Panc1 (cell line): ENCODE data around the gene PRSS27. TPM values are rescaled to one million over a fixed set of nuclear protein-coding genes. Genes with fewer than 3 reads are reported as not detected.

Experiments
- ATAC-seq: fragments of 200-7000 bp; cut with Tn5 transposase; 2 replicates; pipeline ENCODE4 v1.9.1; 2020; ENCODE audit warnings: mild to moderate bottlenecking, moderate library complexity
- BruUV-seq: library from RNA; stranded (reverse); fragments of 400-500 nt; replicated peaks from 2 replicates; lab custom pipeline; 2021; lab: Mats Ljungman, UMichigan
- CTCF ChIA-PET: fragments of 300-600 bp; sonication (Branson Sonifier 250); formaldehyde crosslinking; loops from one replicate; lab custom pipeline; 2022; ENCODE audit warnings: antibody characterized with exemption; lab: Charles Lee
- POLR2A ChIA-PET: fragments of 300-600 bp; sonication (Branson Sonifier 250); formaldehyde crosslinking; loops from one replicate; lab custom pipeline; 2022; ENCODE audit warnings: antibody characterized with exemption; lab: Charles Lee
- DNase-seq: peaks from one replicate; pipeline ENCODE4 v3.0.0-alpha.2; 2010; ENCODE audit warnings: low read depth, low spot score
- H3K27ac ChIP-seq: 2 replicates; pipeline ENCODE4 v1.5.1; 2011; ENCODE audit warnings: mild to moderate bottlenecking, low read length, inconsistent platforms
- H3K27me3 ChIP-seq: fragments of 200-500 bp; sonication (Bioruptor generic); 2 replicates; pipeline ENCODE4 v1.6.0; 2014; ENCODE audit warnings: low read length, inconsistent platforms; ENCODE audit not compliant: control insufficient read depth, insufficient read depth
- H3K36me3 ChIP-seq: fragments of 200-500 bp; sonication (Bioruptor generic); 2 replicates; pipeline ENCODE4 v1.5.1; 2014; ENCODE audit warnings: inconsistent platforms, mild to moderate bottlenecking, low read length, moderate library complexity; ENCODE audit not compliant: control insufficient read depth, insufficient read depth
- H3K4me1 ChIP-seq: 2 replicates; pipeline ENCODE4 v1.5.1; 2011; ENCODE audit warnings: inconsistent platforms, mild to moderate bottlenecking, low read length, moderate library complexity; ENCODE audit not compliant: control insufficient read depth, insufficient read depth
- H3K4me3 ChIP-seq, 2 experiments: 2 replicates each; pipeline ENCODE4 v1.5.1; 2011 to 2012; ENCODE audit warnings: low read depth in 2 of 2, low read length in 2 of 2, mild to moderate bottlenecking in 2 of 2, inconsistent platforms in 1 of 2, moderate library complexity in 1 of 2
- H3K9me3 ChIP-seq: fragments of 200-500 bp; sonication (Bioruptor generic); 2 replicates; pipeline ENCODE4 v1.5.1; 2014; ENCODE audit warnings: low read depth, mild to moderate bottlenecking, inconsistent platforms, low read length, moderate library complexity; ENCODE audit not compliant: control insufficient read depth, insufficient read depth
- POLR2AphosphoS5 ChIP-seq: IDR thresholded peaks from 2 replicates; pipeline ENCODE4 v1.6.1; 2012; ENCODE audit warnings: mild to moderate bottlenecking, low read depth, low read length, moderate library complexity
- SIN3A ChIP-seq: IDR thresholded peaks from 2 replicates; pipeline ENCODE4 v1.6.1; 2012; ENCODE audit warnings: low read depth, mild to moderate bottlenecking, low read length, moderate library complexity, borderline replicate concordance; ENCODE audit not compliant: insufficient read depth
- TCF7L2 ChIP-seq: IDR thresholded peaks from 2 replicates; pipeline ENCODE4 v1.6.1; 2011; ENCODE audit warnings: mild to moderate bottlenecking, low read depth, low read length, inconsistent platforms
- in situ Hi-C: cut with HindIII; loops from 2 replicates; pipeline ENCODE4 v1.10.0; 2016; ENCODE audit warnings: low sequenced_read_pairs, low pct_unique_long_range_greater_than_20kb
- intact Hi-C: fragments of 100-400 bp; cut with micrococcal nuclease; formaldehyde crosslinking; loops from one replicate; pipeline ENCODE4 v1.10.0; 2022; ENCODE audit not compliant: unreplicated experiment
- total RNA-seq: library from RNA; stranded (reverse); gene quantifications from one replicate; pipeline ENCODE4 v1.2.1, GENCODE V29; 2021; ENCODE audit not compliant: unreplicated experiment
- TF ChIP-seq, protein P1 (sequence below): fragments of 450-650 bp; IDR thresholded peaks from 2 replicates; pipeline ENCODE4 v1.5.1; 2017; ENCODE audit warnings: mild to moderate bottlenecking
- TF ChIP-seq, protein P2 (sequence below), 2 experiments: IDR thresholded peaks; 2 replicates each; pipeline ENCODE4 v1.6.1; 2011 to 2012; ENCODE audit warnings: low read depth in 2 of 2, control low read depth in 1 of 2, low read length in 1 of 2, mild to moderate bottlenecking in 1 of 2, moderate library complexity in 1 of 2; ENCODE audit not compliant: insufficient read depth in 1 of 2

The PRSS27 gene
- total RNA-seq, 1 experiment from 2014 or later = 3.3 TPM

DNA sequence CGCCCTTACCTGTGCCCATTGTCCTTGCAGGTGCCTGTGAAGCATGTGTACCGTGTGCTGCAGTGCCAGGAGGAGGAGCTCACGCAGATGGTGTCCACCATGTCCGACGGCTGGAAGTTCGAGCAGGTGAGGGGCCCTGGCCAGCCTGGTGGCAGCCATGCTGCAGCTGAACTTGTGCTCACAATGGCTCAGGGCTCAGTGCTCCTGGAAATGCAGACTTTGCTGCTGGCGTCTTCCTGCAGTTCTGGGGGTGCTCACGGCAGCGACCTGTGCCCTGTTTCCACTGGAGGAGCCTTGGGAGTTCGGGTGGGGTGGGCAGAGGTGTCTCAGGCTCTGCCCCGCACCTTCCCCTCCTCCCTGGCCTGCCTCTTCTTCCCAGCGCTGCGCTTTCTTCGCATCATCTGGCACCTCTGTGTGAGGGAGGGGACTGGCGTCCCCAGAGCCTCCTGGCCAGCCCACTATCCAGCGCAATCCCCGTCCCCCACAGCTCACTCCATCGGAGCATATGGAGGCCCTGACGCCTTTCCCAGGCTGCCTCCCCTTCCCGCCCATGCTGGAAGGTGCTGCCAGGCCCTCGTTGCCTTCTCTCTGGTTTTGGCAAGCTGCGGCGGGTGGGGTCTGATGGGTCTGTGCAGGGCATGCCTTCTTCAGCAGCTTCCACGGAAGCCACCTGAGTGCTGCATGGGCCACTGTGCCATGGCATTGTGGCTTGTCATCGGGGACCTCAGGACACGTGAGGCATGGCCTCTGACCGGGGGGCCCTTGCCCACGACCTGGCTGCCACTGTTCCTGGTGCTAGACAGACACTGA lies 20.0 kb downstream of the PRSS27 start:
- H3K4me3 ChIP-seq = no peak overlapping the region
- peaks cover 3% of the 10 kb centered on the region for H3K36me3 ChIP-seq
- intact Hi-C loops (no loop called here), in situ Hi-C loops (no loop called here)
- DNase-seq (no peak), ATAC-seq (no peak)
- no TSS peak for BruUV-seq
- no peaks in the 10 kb centered on the region for H3K9me3 ChIP-seq
- no peaks in the 10 kb centered on the region for H3K27me3 ChIP-seq
- POLR2A ChIA-PET = no interaction called here
- no peaks in the 10 kb centered on the region for H3K4me1 ChIP-seq
- H3K27ac ChIP-seq = no peak overlapping the region
- CTCF ChIA-PET = no interaction called here
- TF ChIP-seq TCF7L2 = no peak
- TF ChIP-seq POLR2AphosphoS5 = no peak
- TF ChIP-seq, protein P1, sequence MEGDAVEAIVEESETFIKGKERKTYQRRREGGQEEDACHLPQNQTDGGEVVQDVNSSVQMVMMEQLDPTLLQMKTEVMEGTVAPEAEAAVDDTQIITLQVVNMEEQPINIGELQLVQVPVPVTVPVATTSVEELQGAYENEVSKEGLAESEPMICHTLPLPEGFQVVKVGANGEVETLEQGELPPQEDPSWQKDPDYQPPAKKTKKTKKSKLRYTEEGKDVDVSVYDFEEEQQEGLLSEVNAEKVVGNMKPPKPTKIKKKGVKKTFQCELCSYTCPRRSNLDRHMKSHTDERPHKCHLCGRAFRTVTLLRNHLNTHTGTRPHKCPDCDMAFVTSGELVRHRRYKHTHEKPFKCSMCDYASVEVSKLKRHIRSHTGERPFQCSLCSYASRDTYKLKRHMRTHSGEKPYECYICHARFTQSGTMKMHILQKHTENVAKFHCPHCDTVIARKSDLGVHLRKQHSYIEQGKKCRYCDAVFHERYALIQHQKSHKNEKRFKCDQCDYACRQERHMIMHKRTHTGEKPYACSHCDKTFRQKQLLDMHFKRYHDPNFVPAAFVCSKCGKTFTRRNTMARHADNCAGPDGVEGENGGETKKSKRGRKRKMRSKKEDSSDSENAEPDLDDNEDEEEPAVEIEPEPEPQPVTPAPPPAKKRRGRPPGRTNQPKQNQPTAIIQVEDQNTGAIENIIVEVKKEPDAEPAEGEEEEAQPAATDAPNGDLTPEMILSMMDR = no peak
- TF ChIP-seq SIN3A = no peak
- TF ChIP-seq, protein P2, sequence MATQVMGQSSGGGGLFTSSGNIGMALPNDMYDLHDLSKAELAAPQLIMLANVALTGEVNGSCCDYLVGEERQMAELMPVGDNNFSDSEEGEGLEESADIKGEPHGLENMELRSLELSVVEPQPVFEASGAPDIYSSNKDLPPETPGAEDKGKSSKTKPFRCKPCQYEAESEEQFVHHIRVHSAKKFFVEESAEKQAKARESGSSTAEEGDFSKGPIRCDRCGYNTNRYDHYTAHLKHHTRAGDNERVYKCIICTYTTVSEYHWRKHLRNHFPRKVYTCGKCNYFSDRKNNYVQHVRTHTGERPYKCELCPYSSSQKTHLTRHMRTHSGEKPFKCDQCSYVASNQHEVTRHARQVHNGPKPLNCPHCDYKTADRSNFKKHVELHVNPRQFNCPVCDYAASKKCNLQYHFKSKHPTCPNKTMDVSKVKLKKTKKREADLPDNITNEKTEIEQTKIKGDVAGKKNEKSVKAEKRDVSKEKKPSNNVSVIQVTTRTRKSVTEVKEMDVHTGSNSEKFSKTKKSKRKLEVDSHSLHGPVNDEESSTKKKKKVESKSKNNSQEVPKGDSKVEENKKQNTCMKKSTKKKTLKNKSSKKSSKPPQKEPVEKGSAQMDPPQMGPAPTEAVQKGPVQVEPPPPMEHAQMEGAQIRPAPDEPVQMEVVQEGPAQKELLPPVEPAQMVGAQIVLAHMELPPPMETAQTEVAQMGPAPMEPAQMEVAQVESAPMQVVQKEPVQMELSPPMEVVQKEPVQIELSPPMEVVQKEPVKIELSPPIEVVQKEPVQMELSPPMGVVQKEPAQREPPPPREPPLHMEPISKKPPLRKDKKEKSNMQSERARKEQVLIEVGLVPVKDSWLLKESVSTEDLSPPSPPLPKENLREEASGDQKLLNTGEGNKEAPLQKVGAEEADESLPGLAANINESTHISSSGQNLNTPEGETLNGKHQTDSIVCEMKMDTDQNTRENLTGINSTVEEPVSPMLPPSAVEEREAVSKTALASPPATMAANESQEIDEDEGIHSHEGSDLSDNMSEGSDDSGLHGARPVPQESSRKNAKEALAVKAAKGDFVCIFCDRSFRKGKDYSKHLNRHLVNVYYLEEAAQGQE (IDR thresholded peaks at IDR 0.05; ENCODE audit: insufficient read depth in 1 of 2, low read depth in 2 of 2, low read length in 1 of 2) = no peak

DNA sequence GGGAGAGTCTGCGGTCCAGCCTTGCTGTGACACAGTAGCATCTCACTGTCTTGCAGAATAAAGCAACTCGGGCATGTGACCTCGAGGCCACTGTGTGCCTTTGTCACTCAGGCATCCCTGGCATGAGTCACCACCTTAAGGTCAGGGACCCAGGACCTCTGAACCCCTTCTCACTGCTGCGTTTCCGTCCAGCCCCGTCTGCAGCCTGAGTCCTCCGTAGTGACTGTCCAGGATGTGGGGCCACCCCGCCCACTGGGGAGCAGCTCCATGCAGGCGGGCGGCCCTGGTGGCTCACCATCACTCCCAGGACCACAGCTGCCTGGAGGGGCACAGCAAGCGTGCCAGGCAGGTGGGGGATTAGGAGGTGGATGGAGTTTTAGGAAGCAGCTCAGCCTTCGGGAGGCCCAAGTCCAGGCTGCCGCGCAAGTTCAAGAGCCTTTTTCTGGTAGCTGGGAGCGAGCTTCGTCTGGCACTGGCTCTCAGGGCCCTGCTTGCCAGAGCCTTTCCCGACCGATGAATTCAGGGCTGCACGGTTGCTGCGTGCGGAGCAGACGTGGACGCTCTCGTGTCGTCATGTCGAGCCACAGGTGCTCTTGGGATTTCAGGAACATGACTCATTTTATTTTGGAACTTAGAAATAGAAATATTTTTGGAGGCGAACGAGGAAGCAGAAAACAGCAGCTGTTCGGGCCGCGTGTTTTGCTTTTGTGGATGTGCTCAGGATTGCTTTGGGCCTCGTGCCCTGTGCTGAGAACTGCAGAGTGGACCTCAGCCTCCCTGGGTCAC lies 20.9 kb downstream of the PRSS27 start:
- in situ Hi-C loops (no loop called here), intact Hi-C loops (no loop called here)
- ATAC-seq (no peak), DNase-seq (no peak)
- Histone ChIP-seq H3K4me1 (no peaks in the 10 kb centered on the region), H3K27ac (no peak overlapping the region), H3K4me3 (no peak overlapping the region), H3K9me3 (no peaks in the 10 kb centered on the region), H3K27me3 (no peaks in the 10 kb centered on the region), H3K36me3 (peaks cover 3% of the 10 kb centered on the region)
- BruUV-seq = no TSS peak
- CTCF ChIA-PET = no interaction called here
- TF ChIP-seq SIN3A (no peak), POLR2AphosphoS5 (no peak), TCF7L2 (no peak)
- TF ChIP-seq, protein P1 = no peak
- TF ChIP-seq, protein P2 (IDR thresholded peaks at IDR 0.05; ENCODE audit: insufficient read depth in 1 of 2, low read depth in 2 of 2, low read length in 1 of 2) = no peak
- POLR2A ChIA-PET = no interaction called here
